ENCODE results near the gene CIC. TPM values are rescaled to one million over a fixed set of nuclear protein-coding genes. Genes with fewer than 3 reads are reported as not detected.
A peak's percentile ranks its signal among the peaks of the same experiment; 100 is the strongest.

CIC gene
- total and polyA plus RNA-seq, 2 of the 13 experiments (the other 11 are each of a cell fraction or from before 2014, with no cell fraction given): 5.9 to 8.0 TPM

DNA sequence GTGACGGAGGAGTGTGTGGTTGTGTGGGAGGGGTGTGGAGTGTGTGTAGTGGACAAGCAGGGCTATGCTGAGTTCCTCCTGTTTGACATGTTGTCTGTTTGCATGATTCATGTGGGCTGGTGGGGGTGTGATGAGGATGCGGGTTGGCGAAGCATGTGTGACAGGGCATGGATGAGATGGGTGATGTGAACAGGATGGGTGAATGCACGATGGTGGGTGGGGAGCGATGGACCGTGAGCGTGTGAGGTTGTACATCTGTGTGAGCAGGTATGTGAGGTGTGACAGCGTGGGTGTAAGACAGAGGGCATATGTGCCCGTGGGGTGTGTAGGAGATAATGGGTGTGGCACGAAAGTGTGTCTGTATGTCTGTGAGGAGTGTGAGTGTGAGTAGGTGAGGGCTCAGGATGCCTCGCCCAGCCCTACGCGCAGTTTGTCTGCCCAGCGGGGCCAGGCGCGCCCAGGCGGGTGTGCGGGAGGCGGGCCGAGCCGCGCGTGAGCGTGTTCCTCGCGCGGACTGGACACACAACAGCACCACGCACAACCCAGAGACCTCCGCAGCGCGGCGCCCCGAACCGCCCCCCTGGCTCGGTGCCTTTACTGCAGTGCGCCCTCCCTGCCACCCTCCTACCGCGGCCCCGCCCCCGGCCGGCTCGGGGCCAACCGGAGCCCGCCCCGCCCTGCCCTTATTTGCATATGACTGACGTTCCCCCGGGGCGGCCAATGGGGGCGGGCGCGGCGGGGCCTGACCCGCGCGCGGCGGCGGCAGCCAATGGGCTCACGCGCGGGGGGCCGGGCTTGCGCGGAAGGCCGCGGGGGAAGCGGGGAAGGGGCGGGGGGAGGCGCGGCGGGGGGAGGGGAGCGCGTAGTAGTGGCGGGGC is 14.4 kb downstream of the CIC start (continued):
- TF ChIP-seq, protein P1, sequence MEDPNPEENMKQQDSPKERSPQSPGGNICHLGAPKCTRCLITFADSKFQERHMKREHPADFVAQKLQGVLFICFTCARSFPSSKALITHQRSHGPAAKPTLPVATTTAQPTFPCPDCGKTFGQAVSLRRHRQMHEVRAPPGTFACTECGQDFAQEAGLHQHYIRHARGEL (CRISPR knock-in tag; IDR thresholded peaks at IDR 0.05): no peak
- no peak for TF ChIP-seq MATR3 (CRISPR knock-in tag; IDR thresholded peaks at IDR 0.05)
- no peak for TF ChIP-seq ZNF558 (CRISPR knock-in tag; IDR thresholded peaks at IDR 0.05; ENCODE audit: borderline replicate concordance)
- no peak for TF ChIP-seq MBD4 (IDR thresholded peaks at IDR 0.05; ENCODE audit: borderline replicate concordance, low read length)
- peak; percentile 58; the same call in 1 of the 2 replicates for TF ChIP-seq SP2 (CRISPR knock-in tag; IDR thresholded peaks at IDR 0.05)
- TF ChIP-seq DNMT3B (CRISPR knock-in tag; conservative IDR thresholded peaks at IDR 0.05): no peak
- TF ChIP-seq, protein P2, sequence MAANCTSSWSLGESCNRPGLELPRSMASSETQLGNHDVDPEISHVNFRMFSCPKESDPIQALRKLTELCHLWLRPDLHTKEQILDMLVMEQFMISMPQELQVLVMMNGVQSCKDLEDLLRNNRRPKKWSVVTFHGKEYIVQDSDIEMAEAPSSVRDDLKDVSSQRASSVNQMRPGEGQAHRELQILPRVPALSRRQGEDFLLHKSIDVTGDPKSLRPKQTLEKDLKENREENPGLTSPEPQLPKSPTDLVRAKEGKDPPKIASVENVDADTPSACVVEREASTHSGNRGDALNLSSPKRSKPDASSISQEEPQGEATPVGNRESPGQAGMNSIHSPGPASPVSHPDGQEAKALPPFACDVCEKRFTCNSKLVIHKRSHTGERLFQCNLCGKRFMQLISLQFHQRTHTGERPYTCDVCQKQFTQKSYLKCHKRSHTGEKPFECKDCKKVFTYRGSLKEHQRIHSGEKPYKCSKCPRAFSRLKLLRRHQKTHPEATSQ (CRISPR knock-in tag; IDR thresholded peaks at IDR 0.05; ENCODE audit: borderline replicate concordance): no peak
- TF ChIP-seq ZNF557 (CRISPR knock-in tag; IDR thresholded peaks at IDR 0.05): no peak
- TF ChIP-seq DNMT1 (CRISPR knock-in tag; IDR thresholded peaks at IDR 0.05): peak; percentile 36
- TF ChIP-seq, protein P3, sequence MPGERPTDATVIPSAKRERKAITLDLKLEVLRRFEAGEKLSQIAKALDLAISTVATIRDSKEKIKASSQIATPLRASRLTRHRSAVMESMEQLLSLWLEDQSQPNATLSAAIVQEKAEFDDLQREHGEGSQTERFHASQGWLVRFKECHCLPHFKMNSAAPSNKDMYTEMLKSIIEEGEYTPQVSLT (CRISPR knock-in tag; IDR thresholded peaks at IDR 0.05; ENCODE audit: borderline replicate concordance, low read depth): no peak
- no peak for TF ChIP-seq KLF6 (CRISPR knock-in tag; IDR thresholded peaks at IDR 0.05)
- TF ChIP-seq, protein P4, sequence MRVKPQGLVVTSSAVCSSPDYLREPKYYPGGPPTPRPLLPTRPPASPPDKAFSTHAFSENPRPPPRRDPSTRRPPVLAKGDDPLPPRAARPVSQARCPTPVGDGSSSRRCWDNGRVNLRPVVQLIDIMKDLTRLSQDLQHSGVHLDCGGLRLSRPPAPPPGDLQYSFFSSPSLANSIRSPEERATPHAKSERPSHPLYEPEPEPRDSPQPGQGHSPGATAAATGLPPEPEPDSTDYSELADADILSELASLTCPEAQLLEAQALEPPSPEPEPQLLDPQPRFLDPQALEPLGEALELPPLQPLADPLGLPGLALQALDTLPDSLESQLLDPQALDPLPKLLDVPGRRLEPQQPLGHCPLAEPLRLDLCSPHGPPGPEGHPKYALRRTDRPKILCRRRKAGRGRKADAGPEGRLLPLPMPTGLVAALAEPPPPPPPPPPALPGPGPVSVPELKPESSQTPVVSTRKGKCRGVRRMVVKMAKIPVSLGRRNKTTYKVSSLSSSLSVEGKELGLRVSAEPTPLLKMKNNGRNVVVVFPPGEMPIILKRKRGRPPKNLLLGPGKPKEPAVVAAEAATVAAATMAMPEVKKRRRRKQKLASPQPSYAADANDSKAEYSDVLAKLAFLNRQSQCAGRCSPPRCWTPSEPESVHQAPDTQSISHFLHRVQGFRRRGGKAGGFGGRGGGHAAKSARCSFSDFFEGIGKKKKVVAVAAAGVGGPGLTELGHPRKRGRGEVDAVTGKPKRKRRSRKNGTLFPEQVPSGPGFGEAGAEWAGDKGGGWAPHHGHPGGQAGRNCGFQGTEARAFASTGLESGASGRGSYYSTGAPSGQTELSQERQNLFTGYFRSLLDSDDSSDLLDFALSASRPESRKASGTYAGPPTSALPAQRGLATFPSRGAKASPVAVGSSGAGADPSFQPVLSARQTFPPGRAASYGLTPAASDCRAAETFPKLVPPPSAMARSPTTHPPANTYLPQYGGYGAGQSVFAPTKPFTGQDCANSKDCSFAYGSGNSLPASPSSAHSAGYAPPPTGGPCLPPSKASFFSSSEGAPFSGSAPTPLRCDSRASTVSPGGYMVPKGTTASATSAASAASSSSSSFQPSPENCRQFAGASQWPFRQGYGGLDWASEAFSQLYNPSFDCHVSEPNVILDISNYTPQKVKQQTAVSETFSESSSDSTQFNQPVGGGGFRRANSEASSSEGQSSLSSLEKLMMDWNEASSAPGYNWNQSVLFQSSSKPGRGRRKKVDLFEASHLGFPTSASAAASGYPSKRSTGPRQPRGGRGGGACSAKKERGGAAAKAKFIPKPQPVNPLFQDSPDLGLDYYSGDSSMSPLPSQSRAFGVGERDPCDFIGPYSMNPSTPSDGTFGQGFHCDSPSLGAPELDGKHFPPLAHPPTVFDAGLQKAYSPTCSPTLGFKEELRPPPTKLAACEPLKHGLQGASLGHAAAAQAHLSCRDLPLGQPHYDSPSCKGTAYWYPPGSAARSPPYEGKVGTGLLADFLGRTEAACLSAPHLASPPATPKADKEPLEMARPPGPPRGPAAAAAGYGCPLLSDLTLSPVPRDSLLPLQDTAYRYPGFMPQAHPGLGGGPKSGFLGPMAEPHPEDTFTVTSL (CRISPR knock-in tag; IDR thresholded peaks at IDR 0.05; ENCODE audit: borderline replicate concordance): 0 out of 2 replicates have a peak, but pooled peaks have one; percentile 23
- TF ChIP-seq SKI (IDR thresholded peaks at IDR 0.05; ENCODE audit: partially characterized antibody): no peak
- 0 out of 2 replicates have a peak, but pooled peaks have one; percentile 56 for TF ChIP-seq ZNF354B (CRISPR knock-in tag; IDR thresholded peaks at IDR 0.05)
- TF ChIP-seq, protein P5, sequence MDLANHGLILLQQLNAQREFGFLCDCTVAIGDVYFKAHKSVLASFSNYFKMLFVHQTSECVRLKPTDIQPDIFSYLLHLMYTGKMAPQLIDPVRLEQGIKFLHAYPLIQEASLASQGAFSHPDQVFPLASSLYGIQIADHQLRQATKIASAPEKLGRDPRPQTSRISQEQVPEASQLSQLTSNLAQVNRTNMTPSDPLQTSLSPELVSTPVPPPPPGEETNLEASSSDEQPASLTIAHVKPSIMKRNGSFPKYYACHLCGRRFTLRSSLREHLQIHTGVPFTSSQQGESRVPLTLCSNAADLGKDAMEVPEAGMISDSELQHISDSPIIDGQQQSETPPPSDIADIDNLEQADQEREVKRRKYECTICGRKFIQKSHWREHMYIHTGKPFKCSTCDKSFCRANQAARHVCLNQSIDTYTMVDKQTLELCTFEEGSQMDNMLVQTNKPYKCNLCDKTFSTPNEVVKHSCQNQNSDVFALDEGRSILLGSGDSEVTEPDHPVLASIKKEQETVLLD (CRISPR knock-in tag; IDR thresholded peaks at IDR 0.05; ENCODE audit: low read depth): no peak
- TF ChIP-seq ZNF660 (CRISPR knock-in tag; IDR thresholded peaks at IDR 0.05; ENCODE audit: borderline replicate concordance, low read depth): no peak
- TF ChIP-seq ZNF749 (CRISPR knock-in tag; IDR thresholded peaks at IDR 0.05; ENCODE audit: borderline replicate concordance): no peak
- TF ChIP-seq, protein P6, sequence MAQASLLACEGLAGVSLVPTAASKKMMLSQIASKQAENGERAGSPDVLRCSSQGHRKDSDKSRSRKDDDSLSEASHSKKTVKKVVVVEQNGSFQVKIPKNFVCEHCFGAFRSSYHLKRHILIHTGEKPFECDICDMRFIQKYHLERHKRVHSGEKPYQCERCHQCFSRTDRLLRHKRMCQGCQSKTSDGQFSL (CRISPR knock-in tag; IDR thresholded peaks at IDR 0.05): no peak
- TF ChIP-seq NR2C2 (CRISPR knock-in tag; IDR thresholded peaks at IDR 0.05; ENCODE audit: borderline replicate concordance): peak; percentile 46; the same call in 1 of the 2 replicates
